ENCODE data around the gene DYNLT4. TPM values are rescaled to one million over a fixed set of nuclear protein-coding genes. Genes with fewer than 3 reads are reported as not detected.
A peak's percentile ranks its signal among the peaks of the same experiment; 100 is the strongest.

The DYNLT4 gene
- total RNA-seq, 4 donors from 2014 or later, result 2.5 to 3.3 TPM; not detected in 2

GRCh38 chr1:44808063-44808937 lies 1.1 kb upstream of the DYNLT4 start, which contains the start of gene BTBD19:
Gene BTBD19, plus strand, starts transcription at chr1:44808523. Its CDS starts 298 bp downstream, at chr1:44808821.
- TF ChIP-seq POLR2A (IDR thresholded peaks at IDR 0.05), result peak; percentile 15 to 68
- no peak for TF ChIP-seq CTCF (IDR thresholded peaks at IDR 0.05)
- TF ChIP-seq EP300 (IDR thresholded peaks at IDR 0.05), result peak; percentile 1 to 19
- H3K27ac ChIP-seq, result peak within 1 kb of the TSS; percentile 97 to 100 (median 100)
- H3K9me3 ChIP-seq, result no peaks in the 10 kb centered on the region
- 8 to 16% methylated on average over 23 of the region's 23 CpGs for WGBS, 2 donors
- peak within 1 kb of the TSS; percentile 25 to 49 (median 33) for H3K4me3 ChIP-seq
- DNase-seq (ENCODE audit: low spot score in 2 of 2), result peak; percentile 74 to 79
- peaks cover 0 to 89% (median 67%) of the 10 kb centered on the region in 4 donors for H3K4me1 ChIP-seq
- no peaks in the 10 kb centered on the region for H3K27me3 ChIP-seq
- peaks cover 0 to 33% (median 6%) of the 10 kb centered on the region in 3 donors for H3K36me3 ChIP-seq

- H3K4me3 ChIP-seq, result peak overlapping the region in 3 of 4 donors; percentile 24 to 49 (median 35)
- peak overlapping the region; percentile 97 to 100 (median 100) for H3K27ac ChIP-seq
- H3K4me1 ChIP-seq, result peaks cover 0 to 89% (median 64%) of the 10 kb centered on the region in 4 donors
- peak; percentile 77 to 96 for TF ChIP-seq EP300 (IDR thresholded peaks at IDR 0.05)
- no peak for TF ChIP-seq POLR2A (IDR thresholded peaks at IDR 0.05)
- TF ChIP-seq CTCF (IDR thresholded peaks at IDR 0.05), result peak in 2 of 5 experiments; percentile 27 to 44
- no peaks in the 10 kb centered on the region for H3K27me3 ChIP-seq
- no peaks in the 10 kb centered on the region for H3K9me3 ChIP-seq
- DNase-seq (ENCODE audit: low spot score in 2 of 2), result peak; percentile 97
- peaks cover 0 to 41% (median 6%) of the 10 kb centered on the region in 3 donors for H3K36me3 ChIP-seq
- WGBS, 2 donors, result 0 to 3% methylated on average over 5 to 16 of the region's 16 CpGs
Measured at GRCh38 chr1:44807364-44808062, 362 bp upstream of the DYNLT4 start.

- Histone ChIP-seq H3K36me3 (peaks cover 0 to 45% (median 6%) of the 10 kb centered on the region in 3 donors), H3K9me3 (no peaks in the 10 kb centered on the region), H3K27ac (peak overlapping the region; percentile 97 to 100 (median 100)), H3K27me3 (no peaks in the 10 kb centered on the region), H3K4me3 (no peak overlapping the region), H3K4me1 (peaks cover 0 to 89% (median 66%) of the 10 kb centered on the region in 4 donors)
- WGBS, 2 donors, result 89 to 94% methylated on average over 57 to 59 of the region's 70 CpGs
- TF ChIP-seq POLR2A (IDR thresholded peaks at IDR 0.05) (no peak), CTCF (IDR thresholded peaks at IDR 0.05) (no peak), EP300 (IDR thresholded peaks at IDR 0.05) (no peak)
- DNase-seq (ENCODE audit: low spot score in 2 of 2), result no peak
Measured at GRCh38 chr1:44806025-44806703, 987 bp downstream of the DYNLT4 start.

GRCh38 chr1:44805311-44806024 lies 1.7 kb downstream of the DYNLT4 start:
- Histone ChIP-seq H3K4me3 (no peak overlapping the region), H3K27me3 (no peaks in the 10 kb centered on the region), H3K36me3 (peaks cover 0 to 45% (median 6%) of the 10 kb centered on the region in 3 donors), H3K27ac (peak overlapping the region in 3 of 4 donors; percentile 100), H3K4me1 (peaks cover 0 to 89% (median 62%) of the 10 kb centered on the region in 4 donors), H3K9me3 (no peaks in the 10 kb centered on the region)
- no peak for TF ChIP-seq POLR2A (IDR thresholded peaks at IDR 0.05)
- TF ChIP-seq CTCF (IDR thresholded peaks at IDR 0.05), result no peak
- TF ChIP-seq EP300 (IDR thresholded peaks at IDR 0.05), result no peak
- 91 to 94% methylated on average over 19 to 20 of the region's 20 CpGs for WGBS, 2 donors
- no peak for DNase-seq (ENCODE audit: low spot score in 2 of 2)

All from tibial nerve (tissue), 4 donors.